Activated CD4-positive, alpha-beta T cell treated with anti-CD3 and anti-CD28 coated beads, Interleukin-2, amount 50 U/mL, for 24 hours (primary cell): ENCODE data around the gene GHR.

Source experiments
- DNase-seq, 2 donors: peaks; one replicate each; pipeline ENCODE4 v3.0.0-alpha.2; 2020; ENCODE audit warnings: low read depth in 1 of 2, low spot score in 1 of 2

The GHR gene

DNA sequence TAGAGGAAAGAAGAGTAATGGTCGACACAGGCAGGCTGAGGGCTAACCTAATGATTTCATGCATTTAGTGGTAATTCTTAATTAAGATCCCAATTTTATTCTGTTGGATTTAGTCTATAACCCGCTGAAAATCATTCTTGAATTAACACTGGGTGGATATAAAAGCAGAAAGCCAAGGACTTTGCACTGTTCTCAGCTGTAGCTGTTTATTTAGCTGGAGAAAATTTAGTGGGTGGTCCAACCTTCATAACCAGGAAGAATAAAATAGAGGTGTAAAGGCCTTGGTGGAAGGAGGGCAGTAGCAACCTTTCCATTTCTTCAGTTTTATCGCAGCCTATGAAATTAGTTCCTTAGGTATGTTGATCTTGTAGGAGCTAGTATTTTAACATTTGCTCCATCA is 92.3 kb downstream of the GHR start:
- no peak for DNase-seq

DNA sequence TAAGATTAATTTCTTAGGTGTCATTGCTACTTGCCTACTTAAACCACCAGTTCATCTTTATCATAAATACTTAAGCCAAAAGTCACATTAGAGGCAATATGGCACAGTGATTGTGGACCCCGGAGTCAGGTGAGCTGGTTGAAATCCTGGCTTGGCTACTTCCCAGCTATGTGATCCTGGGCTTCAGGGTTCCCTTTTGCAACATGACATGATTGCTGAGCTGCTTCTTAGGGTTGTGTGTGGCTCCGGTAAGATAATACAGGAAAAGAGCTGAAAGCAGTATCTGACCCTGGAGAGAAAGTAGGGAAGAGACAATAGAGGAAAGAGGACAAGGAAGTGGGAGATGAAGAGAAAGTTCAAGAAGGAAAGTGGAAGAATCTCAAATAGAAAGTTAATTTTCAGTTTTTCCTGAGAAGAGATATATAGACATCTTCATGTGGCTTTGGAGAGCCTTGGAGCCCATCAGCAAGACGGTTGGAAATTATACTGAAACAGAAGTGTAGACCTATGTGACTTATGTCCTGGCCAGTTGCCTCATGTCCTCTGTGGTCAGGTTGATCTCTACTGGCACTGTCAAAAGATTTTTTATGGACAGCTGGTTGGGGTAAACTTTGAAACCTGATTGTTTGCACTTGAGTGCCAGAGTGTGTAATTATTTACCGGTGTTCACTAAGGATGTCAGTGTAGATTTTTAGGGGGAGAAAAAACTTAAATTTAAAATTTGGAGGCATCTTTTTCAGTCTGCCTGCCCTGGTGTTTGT is 93.2 kb downstream of the GHR start:
- no peak for DNase-seq

GRCh38 chr5:42517164-42517563 is 93.9 kb downstream of the GHR start:
- no peak for DNase-seq

- no peak for DNase-seq
Measured at GRCh38 chr5:42518595-42519221, 95.5 kb downstream of the GHR start.

DNA sequence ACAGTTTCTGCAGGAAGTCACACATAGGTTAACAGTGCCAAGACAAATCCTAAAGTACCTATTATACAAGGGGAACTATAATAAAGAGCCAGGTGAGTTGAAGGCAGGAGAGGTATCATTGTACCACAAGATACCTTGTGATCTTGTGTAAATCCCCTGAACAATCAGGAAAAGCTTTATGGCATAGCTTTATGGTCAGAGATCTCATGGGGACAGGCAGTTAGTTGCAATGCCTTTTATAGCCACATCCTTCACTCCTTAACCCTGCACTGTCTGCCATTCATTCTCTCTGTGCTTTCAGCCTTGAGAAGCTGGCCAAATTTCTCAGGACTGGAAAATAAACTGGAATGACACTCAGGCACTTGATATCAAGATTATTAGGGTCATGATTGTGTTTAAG is 97.0 kb downstream of the GHR start:
- DNase-seq, result no peak

DNA sequence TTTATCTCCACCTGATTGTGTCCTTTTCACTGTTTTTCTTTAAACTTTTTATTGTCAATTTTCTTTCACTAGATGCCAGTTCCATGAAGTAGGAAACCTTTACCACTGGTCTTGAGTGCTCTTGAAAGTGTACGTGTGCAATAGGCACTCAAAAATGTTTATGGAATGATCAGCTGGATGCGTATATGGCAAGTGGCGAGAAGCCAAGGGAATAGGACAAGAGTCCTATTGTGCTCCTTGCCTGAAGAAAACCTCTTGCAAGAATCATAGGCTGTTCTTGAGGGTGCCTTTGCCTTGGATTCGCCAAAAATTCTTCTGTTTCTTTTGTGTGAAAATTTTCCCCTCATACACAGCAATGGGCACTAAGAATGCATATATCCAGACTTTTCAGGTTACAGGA is 97.7 kb downstream of the GHR start:
- no peak for DNase-seq

DNA sequence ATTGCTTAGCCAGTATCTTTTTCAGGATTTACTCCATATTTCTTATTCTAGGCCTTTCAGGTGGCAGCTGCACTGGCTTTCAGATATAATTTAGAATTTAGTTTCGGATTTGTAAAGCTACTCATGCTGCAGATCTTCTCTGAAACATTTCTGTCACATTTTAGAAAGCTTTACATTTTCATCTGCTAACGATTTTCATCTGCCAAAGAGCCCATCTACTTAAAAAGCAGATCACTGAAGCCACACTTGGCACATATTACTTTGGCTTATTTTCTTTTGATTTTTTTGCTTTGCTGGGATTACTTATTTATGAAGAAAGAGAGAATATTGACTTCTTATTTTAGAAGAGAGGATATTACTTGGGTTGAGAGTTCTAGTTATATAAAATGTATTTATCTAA is 98.2 kb downstream of the GHR start:
- no peak for DNase-seq

DNA sequence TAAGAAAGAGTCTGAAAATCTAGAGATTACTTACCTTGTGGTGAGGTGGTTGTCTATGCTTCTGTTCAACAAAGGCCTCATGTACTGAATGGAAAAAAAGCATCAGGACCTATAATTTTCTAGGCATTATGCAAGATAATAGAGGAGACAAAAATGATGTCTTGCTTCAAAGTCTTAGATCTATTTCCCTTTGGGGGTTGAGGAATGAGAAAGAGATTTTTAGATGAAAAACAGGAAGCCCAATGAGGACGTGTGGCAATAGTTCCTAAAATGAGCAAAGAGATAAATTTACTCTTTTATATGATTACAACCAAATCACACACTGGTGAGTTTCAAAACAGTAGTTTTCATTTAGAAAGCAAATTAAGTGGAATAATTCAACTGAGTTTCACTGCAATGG is 99.5 kb downstream of the GHR start:
- no peak for DNase-seq

- DNase-seq, result no peak
Measured at GRCh38 chr5:42526179-42526578, 102.9 kb downstream of the GHR start.

- no peak for DNase-seq
Measured at GRCh38 chr5:42531611-42532010, 108.4 kb downstream of the GHR start.

GRCh38 chr5:42542106-42542505 is 118.9 kb downstream of the GHR start:
- no peak for DNase-seq

DNA sequence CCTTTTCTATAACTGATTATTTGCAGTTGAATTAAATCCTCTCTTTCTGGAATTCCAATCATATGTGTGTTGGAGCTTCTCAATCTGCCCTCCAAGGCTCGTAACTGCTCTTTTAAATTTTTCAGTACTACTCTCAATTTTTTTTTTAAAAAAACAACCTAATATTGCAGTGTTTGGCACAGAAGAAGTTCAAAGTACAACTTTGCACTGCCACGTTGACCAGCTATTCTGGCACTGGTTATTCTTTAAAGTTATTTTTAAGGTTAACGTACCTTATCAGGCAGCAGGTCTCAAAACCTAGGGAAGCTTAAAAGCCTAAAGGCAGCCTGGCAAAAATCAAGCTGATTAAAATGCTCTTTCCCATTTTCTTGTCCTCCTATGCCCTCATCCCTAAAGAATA is 120.5 kb downstream of the GHR start:
- DNase-seq, result no peak

DNA sequence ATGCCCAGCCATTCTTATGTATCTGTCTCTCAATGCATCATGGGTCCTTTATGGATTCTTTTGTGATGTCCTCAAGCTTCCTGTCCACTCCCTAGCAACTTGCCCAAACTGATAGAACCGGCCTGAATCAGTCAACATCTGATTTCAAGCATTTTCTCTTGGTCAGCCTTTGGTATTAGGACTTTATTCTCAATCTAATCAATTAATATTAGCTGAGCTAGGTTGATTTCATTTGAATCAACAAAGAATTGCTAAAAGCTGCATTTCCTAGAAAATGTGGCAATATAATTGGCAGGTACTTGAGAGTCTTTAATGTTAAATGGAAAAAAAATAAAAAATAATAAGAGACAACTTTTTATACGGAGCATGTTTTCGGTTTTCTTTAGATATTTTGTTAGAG is 121.8 kb downstream of the GHR start:
- DNase-seq, result no peak

DNA sequence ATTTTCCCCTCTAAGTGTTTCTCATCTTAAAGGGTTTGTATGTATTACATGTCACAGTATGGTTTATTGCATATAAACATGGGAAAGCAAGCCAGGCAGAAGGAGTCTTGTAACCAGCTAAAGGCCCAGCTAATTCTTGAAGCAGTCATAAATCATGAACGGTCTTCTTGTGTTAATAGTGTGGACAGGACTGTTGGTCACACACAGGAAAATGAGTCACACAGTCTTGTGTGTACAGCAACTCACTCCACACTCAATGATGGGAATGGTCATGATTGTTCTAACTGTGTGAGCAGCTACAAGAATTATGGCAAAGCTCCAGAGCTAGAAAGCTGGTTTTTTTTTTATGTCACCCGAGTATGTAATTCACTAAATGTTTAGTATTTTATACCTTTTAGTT is 123.9 kb downstream of the GHR start:
- DNase-seq, result no peak

DNA sequence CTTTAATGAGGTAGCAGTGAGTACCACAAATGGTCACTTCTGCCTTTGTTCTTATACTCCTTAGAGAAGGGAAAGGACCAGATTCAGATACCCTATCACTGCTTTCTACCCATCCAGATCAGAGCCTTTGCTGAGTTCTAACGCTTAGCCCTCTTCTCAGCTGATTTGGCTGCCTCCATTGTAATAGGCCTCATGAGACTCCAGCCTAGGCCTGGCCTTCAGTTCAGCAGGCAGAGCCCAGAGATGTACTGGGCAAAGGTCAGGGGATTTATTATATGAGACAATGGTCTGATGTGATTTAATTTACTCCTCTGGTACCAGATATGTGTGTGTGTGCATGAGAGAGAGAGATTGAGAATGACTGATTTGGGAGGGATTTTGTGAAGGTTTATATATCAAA is 124.7 kb downstream of the GHR start:
- no peak for DNase-seq

DNA sequence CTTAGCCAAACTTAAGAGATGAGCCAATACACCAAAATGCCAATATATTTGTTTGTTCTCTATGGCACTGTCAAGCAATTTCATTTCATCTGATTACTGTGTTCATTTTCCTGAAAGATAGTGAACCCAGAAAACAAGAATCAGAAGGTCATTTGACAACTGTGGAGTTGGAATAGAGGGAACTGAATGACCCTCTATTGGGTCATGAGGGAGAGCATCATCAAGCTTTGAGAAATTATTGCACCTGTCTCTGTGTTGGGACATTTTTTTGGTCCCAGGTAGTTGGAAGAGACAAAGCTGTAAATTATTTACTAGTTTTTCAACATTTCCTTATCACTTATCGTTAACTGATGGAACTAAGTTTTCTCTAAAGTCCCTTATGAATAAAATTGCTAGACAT is 129.4 kb downstream of the GHR start:
- no peak for DNase-seq

DNA sequence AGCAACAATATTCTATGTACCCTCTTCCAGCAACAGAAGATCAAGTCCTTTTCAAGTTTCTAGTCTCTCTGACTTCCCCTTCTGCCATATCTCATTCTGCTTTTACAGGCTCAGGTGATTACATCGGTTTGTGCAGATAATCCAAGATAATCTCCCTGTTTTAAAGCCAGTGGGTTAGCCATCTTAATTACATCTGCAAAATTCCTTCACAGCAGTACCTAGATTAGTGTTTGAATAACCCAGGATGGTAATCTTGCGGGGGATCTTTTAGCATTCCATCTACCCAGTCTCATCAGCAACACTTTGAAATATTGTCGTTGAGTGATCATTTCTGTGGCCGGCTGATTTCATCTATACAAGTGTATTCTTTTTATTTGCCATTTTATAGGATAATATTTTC is 130.2 kb downstream of the GHR start:
- DNase-seq, result no peak

- no peak for DNase-seq
Measured at GRCh38 chr5:42555010-42555409, 131.8 kb downstream of the GHR start.

DNA sequence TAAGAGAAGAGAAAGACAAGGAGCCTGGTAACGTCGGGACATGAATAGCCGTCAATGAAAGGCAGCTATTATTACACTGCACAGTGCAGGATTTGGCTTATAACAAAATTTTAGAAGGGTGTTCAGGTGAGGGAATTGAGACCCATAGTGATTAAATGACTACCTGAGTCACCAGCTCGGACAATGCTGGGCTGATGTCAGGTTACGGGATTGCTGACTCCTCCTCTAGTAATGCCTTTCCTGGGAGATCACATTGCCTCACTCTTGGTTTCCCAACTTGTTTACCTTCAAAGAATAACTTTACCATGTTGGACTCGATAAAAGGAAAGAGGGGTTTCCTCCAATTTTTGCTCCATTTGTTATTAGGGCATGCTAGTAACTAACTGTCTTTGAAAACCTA is 132.6 kb downstream of the GHR start:
- DNase-seq, result no peak

DNA sequence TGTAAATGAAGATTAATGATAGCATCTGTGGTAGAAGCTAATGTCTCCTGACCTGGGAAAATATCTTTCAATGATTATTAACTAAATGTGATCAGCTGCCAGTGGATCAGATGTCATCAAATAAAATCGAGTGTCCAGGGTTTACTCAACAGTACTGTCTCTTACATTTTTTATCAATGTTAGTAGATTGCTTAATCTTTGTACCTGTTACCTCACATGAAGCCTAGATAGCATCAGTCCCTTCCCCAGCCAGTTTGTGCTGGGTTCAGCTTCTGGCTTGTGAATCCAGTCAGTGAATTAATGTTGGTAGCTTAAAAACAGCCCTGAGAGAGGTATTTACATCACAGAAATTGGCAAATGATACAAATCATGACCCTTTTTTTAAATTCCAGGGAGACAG is 134.4 kb downstream of the GHR start:
- no peak for DNase-seq

DNA sequence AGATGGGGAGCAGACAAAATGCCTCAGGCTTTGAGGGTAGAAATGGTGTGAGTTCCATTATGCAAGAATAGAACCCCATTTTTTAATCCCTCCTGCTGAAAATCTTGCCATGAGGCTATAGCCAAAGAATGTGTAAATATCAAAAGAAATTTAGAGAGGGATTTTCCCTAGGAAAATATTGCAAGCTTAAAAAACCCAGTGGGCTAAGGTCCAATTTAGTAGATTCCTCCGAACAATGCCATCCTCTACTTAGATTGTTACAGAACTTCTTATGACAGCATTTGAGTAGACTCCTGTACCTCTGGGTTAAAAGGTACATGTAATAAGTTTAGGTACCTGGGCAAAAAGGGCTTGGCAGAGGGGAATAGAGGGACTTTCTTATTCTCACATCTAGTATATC is 138.4 kb downstream of the GHR start:
- no peak for DNase-seq

DNA sequence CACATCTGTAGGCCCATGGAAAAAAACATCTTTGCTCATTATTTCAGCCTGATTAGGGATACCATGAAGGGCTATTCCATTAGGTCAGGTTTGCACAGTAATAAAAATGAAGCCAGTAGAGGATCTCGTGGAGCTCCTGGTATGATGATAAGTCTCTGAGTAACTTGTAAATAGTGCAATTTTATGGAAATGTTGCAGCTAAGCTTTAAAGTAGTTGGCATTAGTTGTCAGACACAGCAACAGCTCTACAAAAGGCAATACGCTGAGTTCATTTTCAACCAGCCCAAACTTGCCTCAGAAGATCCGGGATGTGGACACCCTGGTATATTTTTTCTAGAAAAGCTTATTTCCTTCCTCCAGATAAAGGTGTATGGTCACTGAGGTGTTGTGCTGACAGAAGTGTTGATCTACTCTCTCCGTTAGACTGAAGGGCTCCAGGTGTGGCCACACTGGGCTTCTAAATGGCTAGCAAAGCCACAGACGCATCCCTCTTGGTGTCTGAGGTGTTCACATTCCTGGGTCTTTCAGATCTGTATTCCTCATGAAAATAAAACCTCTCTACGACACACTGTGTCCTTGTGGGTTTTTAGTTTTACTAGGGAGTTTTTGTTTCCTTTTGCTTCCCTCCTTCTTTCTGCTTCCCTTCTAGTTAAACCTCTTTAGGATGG is 141.6 kb downstream of the GHR start:
- no peak for DNase-seq
